Measurements from ENCODE around the gene RBCK1. TPM values are rescaled to one million over a fixed set of nuclear protein-coding genes. Genes with fewer than 3 reads are reported as not detected.

The RBCK1 gene
- total RNA-seq, 1 donor from 2014 or later, result 15.1 TPM

DNA sequence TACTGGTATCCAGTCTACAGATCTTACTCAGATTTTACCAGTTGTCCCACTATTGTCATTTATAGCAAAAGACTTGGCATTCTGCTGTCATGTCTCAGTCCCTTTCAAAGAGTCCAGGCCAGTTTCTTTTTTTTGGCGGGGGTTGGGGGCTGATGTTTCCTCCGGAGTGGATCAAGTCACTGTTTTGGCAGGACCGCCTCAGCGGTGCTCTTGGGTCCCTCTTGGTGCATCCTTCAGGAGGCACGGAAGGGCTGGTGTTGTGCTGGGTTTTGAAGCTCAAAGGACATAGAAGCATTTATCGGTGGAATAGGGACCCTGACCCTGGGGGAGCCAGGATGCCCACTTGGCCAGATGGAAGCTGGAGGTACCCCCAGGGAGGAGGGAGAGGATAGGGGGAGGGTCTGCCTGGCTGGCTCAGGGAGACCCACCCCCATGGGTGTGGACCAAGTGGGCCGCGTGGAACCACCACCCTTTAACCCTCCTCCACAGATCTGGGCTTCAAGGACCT, 10.8 kb downstream of the RBCK1 start:
- no peak for DNase-seq

DNA sequence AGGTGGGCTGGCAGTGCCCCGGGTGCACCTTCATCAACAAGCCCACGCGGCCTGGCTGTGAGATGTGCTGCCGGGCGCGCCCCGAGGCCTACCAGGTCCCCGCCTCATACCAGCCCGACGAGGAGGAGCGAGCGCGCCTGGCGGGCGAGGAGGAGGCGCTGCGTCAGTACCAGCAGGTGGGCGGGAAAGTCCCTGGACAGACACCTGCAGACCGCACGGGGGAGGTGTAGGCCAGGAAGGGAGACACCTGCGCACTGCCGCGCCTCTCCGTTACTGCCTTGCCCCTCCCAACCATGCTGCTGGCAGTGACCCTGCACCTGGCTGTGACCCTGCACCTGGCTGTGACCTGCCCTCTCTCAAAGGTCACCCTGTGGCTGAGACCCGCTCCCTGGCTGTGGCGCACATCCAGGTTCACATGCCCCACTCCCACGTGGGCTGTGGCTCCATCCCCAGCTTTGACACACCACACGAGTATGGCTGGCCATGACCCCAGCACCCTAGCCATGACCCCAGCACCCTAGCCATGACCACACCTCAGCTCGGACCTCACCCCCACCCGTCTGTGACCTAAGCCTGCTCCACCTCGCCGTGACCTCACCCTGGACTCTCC, 11.6 kb downstream of the RBCK1 start:
- DNase-seq, result no peak

DNA sequence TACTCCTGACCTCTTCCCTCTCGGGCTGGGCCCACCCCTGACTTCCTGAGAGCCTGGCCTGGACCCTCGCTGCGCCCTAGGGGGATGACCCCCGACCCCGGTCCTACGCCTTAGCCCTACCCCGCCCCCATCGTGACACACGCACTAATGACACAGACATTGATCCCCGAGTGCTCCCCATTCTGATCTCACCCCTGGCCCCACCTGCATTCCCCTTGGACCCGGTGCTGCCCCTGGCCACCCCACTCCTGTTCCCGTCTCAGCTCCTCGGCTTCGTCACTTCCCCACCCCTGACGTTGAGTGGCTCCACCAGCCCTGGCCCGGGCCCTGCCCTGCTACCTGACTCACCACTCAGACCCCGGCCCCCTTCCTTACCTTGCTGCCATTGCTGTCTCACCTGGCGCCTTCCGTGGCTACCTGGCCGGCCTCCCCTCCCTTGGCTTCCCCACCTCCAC, 12.1 kb downstream of the RBCK1 start:
- DNase-seq, result no peak

DNA sequence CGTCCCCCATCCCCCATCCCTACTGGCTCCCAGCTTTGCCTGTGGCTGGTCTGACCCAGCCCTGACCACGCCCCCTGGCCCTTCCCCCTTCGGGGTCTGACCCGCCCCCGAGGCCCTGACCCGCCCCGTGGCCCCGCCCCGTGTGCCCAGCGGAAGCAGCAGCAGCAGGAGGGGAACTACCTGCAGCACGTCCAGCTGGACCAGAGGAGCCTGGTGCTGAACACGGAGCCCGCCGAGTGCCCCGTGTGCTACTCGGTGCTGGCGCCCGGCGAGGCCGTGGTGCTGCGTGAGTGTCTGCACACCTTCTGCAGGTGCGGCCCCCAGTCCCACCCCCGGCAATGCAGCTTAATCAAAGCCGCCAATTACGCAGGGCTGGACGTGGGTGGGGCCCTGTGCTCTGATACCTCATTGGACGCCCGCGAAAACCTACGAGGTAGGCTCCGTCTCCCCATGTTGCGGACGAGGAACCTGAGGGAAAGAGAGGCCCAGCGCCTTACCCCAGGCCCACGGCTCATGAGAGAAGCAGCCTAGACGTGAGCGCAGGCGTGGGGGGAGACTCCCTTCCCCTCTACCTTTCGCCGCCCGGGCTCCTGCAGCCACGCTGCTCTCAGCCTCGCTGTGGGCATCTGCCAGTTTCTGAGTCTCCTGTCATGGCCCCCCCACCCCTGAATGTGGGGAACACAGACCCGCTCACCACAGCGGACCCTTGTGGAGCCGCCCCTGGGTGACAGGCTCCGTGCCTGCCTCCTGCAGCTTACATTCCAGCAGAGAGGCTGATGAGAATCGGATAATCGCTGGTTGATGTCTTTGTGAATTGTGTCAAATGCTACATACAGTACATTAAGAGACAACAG, 12.8 kb downstream of the RBCK1 start:
- no peak for DNase-seq

DNA sequence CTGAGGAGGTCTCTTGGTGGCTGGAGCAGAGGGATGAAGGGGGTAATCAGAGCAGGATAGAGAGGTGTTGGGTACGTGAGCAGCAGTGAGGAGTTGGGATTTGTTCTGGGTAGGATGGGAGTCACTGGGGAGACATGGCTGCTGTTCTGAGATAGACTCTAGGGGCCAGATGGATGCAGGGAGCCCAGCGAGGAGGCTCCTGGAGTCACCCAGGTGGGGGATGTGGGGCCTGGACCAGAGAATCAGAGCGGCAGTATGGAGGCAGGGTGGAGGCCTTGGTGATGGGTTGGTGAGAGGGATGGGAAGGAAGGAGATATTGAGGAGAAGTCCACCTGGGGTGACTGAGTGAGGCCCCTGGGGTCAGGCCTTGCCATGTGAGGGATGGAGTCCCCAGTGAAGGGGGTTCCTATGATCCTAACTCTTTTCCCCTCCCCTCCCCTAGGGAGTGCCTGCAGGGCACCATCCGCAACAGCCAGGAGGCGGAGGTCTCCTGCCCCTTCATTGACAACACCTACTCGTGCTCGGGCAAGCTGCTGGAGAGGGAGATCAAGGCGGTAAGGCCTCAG, 13.7 kb downstream of the RBCK1 start:
- DNase-seq, result no peak

DNA sequence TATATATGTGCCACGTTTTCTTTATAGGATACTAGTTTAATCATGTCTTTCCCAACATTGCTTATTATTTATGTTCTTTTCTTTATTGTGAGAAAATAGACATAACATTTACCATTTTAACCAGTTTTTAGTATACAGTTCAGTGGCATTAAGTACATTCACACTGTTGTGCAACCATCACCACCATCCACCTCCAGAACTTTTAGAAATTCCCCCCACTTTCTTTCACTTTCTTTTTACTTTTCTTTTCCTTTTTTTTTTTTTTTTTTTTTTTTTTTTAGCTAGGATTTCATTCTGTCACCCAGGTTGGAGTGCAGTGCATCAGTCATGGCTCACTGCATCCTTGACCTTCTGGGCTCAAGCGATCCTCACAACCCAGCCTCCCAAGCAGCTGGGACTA, 18.5 kb downstream of the RBCK1 start:
- DNase-seq, result no peak

DNA sequence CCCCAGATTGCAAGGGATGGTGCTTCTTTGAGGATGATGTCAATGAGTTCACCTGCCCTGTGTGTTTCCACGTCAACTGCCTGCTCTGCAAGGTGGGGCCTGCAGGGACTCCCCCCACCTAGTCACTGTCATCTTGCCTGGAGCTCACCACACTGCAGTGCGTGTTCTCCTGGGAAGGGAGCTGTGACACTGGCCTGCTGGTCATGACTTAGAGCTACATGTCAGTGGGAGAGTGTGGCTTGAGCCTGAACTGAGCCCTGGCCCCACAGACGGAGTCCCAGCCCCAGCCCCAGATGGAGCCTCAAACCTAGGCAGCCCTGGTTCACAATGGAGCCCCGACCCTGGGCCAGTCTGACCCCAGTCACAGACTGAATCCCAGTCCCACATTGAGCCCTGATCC, 19.3 kb downstream of the RBCK1 start:
- no peak for DNase-seq

DNA sequence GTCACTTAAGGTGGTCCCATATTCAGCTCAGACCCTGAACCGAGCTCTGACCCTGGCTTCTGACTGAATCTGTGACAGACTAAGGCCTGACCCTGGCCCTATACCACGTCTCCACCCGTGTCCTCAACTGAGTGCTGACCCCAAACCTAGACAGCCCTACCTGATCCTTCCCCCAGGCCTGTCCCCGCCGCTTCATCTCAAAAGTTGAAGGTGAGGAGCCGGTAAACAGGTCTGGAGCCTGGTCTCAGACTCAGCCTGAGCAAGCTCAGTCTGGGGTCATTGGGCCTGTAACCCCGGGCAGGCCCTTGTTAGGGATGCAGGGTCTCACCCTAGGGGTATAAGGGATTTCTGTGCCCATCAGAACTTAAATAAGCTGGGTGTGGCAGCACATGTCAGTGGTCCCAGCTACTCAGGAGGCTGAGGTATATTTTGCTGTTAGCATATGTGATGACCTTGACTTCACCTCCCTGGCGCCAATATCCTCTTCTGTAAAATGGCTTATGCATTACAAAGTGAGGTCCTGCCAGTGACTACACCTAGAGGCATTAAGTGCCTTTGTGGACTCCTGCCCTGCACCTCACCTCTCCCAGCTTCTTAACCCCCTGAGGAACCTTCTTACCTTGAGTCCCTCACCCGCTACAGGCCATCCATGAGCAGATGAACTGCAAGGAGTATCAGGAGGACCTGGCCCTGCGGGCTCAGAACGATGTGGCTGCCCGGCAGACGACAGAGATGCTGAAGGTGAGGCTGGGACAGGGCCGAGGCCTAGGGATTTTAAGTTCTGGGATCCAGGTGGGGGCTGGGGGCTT, 20.0 kb downstream of the RBCK1 start:
- no peak for DNase-seq

DNA sequence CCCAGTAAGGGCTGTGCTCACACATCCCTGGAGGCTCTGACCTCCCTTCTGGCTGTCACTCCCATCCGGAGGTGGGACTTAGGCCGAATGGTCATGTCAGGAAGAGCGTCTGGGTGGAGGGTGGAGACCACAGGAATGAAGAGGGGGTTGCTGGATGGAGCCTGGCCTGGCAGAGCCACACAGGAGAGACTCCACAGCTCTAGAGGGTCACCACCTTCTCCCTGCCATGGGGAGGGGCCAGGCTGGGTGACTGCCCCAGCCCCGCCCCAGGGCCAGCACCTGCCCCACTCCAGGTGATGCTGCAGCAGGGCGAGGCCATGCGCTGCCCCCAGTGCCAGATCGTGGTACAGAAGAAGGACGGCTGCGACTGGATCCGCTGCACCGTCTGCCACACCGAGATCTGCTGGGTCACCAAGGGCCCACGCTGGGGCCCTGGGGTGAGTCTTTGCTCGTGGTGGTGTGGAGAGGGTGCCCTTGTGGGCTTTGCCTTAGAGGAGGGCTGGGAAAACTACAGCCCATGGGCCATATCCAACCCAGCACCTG, 20.6 kb downstream of the RBCK1 start:
- DNase-seq, result no peak

DNA sequence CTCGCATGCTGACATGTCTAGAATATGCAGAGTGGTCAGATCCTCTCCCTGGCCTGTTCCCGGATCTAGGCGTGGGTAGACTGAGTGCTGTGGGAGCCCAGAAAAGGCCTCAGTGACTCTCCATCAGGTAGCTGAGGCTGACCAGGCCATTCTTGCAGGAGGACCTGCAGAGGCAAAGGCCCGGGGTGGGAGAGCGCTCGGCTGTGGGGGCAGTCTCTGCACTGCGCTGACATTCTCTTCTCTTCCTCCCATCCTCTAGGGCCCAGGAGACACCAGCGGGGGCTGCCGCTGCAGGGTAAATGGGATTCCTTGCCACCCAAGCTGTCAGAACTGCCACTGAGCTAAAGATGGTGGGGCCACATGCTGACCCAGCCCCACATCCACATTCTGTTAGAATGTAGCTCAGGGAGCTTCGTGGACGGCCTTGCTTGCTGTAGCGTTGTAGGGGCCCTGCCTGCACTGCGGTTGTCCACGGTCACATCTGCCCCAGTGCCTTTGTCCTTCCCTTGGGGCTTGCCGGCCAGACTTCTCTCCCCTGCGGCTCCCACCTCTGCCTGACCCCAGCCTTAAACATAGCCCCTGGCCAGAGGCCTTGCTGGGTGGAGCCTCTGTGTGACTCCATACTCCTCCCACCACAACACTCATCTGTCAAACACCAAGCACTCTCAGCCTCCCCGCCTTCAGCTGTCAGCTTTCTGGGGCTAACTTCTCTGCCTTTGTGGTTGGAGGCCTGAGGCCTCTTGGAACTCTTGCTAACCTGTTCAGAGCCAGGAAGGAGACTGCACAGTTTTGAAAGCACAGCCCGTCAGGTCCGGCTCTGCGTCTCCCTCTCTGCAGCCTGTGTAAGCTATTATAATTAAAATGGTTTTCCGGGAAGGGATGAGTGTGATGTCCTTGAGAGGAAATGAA, 22.2 kb downstream of the RBCK1 start:
- DNase-seq, result no peak

DNA sequence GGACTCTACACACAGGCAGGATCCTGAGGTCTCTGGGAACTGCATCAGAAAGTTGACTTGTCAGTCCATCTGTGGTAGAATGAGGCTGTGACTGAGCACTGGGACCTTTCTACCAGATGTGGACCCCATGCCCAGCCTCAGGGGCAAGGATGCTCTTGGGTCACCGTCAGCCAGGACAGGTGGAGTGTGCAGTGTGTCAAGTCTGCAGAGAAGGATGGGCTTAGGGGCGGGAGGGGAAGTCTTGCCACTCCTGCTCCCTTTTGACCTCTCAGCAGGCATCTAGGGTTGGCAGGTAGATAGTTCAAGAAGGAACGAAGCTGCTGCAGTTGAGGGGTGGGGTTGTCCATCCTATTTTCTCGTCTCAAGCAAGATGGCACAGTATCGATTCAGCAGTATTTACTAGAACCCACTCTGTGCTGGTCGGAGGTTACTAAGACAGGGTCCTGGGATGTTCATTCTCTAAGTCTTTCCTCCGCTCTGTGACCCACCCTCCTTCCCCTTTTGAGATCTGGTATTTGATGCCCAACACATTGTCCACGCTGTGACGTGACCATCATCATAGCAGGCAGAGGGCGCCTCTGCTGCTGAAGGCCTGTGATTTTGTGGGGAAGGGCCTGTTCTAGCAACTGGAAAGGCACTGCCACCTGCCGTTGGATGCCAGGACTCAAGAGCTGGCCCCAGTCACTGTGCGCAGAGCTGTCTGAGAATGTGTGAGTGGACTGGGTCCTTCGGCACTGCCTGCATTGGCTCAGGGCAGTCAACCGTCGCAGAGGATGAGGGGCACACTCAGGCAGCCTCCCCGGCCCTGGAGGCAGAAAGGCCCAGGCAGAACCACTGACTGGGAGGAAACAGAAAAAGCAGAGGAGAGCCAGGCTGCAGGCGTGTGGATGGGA, 23.2 kb downstream of the RBCK1 start:
- DNase-seq, result peak; percentile 55

DNA sequence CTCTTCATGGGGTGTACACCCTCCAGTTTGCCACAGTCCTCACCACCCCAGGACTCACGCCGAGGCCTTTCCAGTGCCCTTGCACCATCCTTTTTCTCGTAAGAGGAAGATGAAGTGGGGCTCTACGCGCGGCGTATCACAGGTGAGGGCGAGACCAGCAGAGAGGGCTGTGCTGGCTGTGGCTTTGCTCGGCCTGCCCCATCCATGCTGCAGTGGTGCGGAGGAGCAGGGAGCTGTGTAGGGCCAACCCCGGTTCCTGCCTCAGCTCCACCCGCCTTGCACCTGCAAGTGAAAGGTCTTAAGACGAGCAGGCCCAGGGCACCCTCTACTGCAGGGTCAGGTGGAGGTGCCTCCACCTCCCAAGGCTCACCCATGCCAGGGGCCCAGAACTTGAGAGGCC, 24.1 kb downstream of the RBCK1 start:
- no peak for DNase-seq

DNA sequence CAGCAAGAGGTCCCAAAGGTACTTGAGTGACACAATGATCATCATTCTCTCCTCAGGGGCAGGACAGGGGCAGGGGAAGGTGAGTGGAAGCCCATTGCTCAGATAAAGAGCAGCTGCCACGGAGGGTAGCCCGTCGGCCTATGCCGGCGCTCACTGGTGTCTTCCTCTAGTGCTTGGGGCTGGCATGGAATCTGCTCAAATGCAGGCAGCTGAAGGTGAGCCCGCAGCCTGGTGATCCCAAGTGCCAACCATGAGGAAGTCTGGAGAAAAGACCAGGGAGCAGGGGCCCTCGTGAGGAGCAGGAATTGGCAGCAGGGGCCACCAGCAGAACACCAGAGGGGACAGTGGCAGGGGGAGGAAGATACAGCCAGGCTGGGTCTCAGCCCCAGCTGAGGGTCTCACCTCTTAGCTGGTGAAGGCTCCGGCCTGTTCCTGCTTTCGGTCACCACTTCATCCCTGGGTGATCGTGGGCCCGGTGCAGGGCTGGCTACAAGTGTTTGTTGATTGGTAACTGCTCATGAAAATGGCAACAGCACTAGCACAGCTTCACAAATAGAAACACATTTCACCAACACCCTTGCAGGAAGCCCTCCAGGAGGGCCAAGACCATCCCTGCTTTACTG, 24.7 kb downstream of the RBCK1 start:
- DNase-seq, result no peak

DNA sequence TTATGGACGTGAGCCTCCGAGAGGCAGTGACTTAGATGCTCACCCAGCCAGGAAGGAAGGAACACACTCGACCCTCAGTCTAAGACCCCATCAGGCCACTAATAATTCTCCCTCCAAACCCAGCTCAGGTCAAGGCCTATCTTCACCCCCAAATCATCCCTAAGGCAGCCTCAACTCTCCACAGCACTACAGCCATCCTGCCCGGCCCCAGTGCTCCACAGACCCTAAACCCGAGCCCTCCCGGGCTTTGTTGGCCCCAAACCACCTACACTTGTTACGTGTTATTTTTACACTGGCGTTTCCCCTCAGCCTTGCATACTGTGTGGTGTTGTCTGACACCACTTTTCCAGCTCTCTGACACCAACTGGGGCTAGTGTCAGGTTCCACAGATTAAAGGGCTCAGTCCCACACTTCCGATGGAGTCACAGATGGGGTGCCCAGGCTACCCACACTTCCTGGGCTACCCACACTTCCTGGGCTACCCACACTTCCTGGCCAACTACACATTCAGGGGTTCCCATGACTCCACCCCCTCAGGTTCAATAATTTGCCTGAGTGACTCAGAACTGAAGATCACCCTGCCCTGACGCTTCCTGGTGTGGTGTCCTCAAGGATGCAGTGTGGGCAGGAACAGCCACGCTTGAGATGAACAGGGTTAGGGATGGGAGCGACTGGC, 25.3 kb downstream of the RBCK1 start:
- no peak for DNase-seq

DNA sequence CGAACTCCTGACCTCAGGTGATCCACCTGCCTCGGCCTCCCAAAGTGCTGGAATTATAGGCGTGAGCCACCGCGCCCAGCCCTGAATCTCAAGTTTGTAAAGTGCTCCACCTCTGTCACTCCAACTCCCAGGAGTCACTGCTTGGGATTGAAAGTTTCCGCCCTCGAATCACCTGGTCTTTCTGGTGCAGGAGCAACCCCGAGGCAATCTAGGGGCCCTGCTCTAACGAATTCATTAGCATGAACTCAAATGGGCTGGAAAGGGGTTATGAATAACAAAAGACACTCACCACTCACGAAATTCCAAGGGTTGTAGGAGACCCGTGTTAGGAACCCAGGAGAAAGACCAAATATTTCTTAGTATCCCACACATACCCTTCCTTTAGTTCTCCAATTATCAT, 26.1 kb downstream of the RBCK1 start:
- DNase-seq, result no peak

DNA sequence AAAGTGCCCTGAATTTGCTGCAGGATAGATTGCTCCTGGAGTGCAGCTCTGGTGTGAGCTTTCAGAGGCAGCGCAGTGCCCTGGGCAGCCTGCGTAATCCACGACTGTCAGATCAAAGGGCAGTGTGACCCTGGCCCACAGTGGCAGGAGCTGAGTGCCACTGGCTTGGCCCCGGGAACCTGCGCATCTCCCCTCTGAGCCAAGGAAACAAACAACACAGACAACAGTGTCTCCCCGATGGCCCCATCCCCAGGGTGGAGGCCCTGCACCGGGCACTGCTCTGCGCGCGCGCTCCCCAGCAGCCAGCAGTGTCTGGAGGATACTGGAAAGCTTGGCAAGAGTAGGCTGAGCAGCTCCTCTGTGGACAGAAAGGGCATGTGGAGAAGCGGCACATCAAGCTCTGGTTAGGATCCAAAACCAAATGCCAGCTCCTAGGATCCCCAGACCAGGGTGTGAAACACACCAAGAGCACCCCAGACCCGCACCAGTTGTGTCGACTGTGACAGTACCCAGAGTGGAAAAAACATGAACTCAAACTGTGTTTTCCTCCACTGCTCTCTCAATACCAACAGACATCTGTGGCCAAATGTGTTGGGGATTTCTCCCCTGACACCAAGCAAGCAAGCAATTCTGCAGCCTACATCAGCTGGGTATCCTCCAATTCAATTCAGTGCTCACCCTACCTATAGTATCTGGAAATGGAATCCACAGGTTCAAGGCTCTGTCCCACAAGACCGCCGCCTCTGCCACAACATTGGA, 26.7 kb downstream of the RBCK1 start:
- no peak for DNase-seq

DNA sequence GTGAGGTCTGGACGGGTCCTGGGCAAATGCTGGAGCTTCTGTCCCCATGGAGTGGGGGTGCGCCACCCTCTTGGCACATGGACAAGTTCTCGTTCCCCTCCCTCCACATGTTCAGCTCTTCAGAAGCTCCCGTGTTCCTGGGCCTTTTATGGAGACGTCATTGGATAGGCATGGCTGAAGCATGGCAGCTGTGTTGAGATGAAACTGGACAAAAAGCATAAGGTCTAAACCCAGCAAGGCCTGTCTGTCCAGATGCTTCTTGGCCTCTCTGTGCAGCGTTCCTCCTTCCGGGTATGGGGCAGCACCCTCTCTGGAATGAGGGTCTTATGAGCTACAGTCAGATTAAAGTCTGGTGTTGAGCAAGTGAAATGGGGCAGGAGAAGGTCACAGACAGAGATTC, 27.5 kb downstream of the RBCK1 start:
- DNase-seq, result no peak

DNA sequence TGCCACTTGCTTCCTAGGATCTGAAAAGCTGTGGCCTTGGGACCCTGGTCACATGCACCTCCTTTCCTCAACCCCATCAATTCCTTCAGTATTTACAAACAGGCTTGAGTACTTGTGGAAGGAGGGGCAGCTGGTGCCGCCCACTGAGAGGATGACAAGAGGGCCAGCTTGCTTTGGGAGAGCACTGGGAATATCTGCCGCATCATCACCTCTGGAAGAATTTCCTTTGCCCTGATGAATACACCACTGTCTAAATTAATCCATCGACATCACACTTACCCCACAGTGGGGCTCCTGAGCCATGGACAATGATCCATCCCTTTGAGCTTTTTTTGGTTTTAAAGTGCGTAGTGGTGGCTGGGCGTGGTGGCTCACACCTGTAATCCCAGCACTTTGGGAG, 28.4 kb downstream of the RBCK1 start:
- DNase-seq, result no peak
